C4-2B (cell line): ENCODE results near the gene NPSR1.

Source experiments
- ZFX ChIP-seq: fragments of 450-650 bp; IDR thresholded peaks from 2 replicates; pipeline ENCODE4 v1.6.1; 2017
- TF ChIP-seq, protein P1 (sequence below): fragments of 450-650 bp; conservative IDR thresholded peaks from 2 replicates; pipeline ENCODE4 v1.5.1; 2017; ENCODE audit warnings: mild to moderate bottlenecking

DNA sequence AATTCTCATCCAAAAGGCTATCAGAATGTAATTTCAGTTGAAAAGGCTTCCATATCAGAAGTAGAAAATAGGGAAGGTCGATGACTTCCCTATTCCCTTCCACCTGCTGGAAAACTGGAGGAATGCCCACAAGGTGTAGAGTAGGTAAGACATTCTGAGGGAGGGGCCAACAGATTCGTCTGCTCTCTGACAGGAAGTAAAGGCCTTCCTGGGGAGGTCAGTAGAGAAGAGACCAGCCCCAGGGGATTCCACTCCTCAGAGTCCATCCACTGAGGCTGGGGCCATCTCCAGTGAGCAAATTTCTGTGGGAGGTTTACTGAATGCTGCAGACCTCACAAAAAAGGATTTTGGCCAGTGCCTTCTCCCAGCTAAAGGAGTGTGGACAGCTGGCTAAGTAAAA, 19.5 kb downstream of the NPSR1 start:
- TF ChIP-seq, protein P1, sequence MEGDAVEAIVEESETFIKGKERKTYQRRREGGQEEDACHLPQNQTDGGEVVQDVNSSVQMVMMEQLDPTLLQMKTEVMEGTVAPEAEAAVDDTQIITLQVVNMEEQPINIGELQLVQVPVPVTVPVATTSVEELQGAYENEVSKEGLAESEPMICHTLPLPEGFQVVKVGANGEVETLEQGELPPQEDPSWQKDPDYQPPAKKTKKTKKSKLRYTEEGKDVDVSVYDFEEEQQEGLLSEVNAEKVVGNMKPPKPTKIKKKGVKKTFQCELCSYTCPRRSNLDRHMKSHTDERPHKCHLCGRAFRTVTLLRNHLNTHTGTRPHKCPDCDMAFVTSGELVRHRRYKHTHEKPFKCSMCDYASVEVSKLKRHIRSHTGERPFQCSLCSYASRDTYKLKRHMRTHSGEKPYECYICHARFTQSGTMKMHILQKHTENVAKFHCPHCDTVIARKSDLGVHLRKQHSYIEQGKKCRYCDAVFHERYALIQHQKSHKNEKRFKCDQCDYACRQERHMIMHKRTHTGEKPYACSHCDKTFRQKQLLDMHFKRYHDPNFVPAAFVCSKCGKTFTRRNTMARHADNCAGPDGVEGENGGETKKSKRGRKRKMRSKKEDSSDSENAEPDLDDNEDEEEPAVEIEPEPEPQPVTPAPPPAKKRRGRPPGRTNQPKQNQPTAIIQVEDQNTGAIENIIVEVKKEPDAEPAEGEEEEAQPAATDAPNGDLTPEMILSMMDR, result no peak
- TF ChIP-seq ZFX, result no peak
